HepG2 (cell line): Measurements from ENCODE around the gene HIPK2. TPM values are rescaled to one million over a fixed set of nuclear protein-coding genes. Genes with fewer than 3 reads are reported as not detected.
A peak's percentile ranks its signal among the peaks of the same experiment; 100 is the strongest.

Experiments used
- ATF1 ChIP-seq: IDR thresholded peaks from 2 replicates; pipeline ENCODE4 v1.6.1; 2016; ENCODE audit warnings: mild to moderate bottlenecking, control low read depth
- ATF7 ChIP-seq, 2 experiments: fragments of 450-650 bp in 1 of 2; sonication (generic) in 1 of 2; formaldehyde crosslinking in 1 of 2; IDR thresholded peaks; 2 replicates each; pipeline versions ENCODE4 v1.4.0 to v1.6.1; 2016 to 2020; ENCODE audit warnings: antibody characterized with exemption in 1 of 2, mild to moderate bottlenecking in 1 of 2, missing genetic modification reagents in 1 of 2
- CHD4 ChIP-seq: fragments of 200-600 bp; sonication (generic); IDR thresholded peaks from 2 replicates; pipeline ENCODE4 v1.7.0; 2017; ENCODE audit warnings: mild to moderate bottlenecking, low read length, borderline replicate concordance
- ETV5 ChIP-seq: IDR thresholded peaks from 2 replicates; pipeline ENCODE4 v1.6.1; 2018; ENCODE audit warnings: missing biosample characterization, missing genetic modification reagents, inconsistent platforms, borderline replicate concordance
- HMGA1 ChIP-seq: sonication (generic); formaldehyde crosslinking; conservative IDR thresholded peaks from 2 replicates; pipeline ENCODE4 v1.4.0; 2020; ENCODE audit warnings: missing genetic modification reagents
- IKZF5 ChIP-seq: IDR thresholded peaks from 2 replicates; pipeline ENCODE4 v1.6.1; 2018; ENCODE audit warnings: missing genetic modification reagents, mild to moderate bottlenecking, missing compliant biosample characterization
- MYNN ChIP-seq: sonication (generic); formaldehyde crosslinking; IDR thresholded peaks from 2 replicates; pipeline ENCODE4 v1.4.0; 2020; ENCODE audit warnings: mild to moderate bottlenecking, low read depth, missing genetic modification reagents
- ONECUT2 ChIP-seq: sonication (generic); formaldehyde crosslinking; IDR thresholded peaks from 2 replicates; pipeline ENCODE4 v1.4.0; 2020; ENCODE audit warnings: missing genetic modification reagents
- PAWR ChIP-seq: sonication (generic); formaldehyde crosslinking; IDR thresholded peaks from 2 replicates; pipeline ENCODE4 v1.4.0; 2020; ENCODE audit warnings: missing genetic modification reagents, mild to moderate bottlenecking, borderline replicate concordance
- REL ChIP-seq: sonication (generic); formaldehyde crosslinking; conservative IDR thresholded peaks from 2 replicates; pipeline ENCODE4 v1.8.0; 2022; ENCODE audit warnings: mild to moderate bottlenecking, missing genetic modification reagents, moderate library complexity
- RXRA ChIP-seq: sonication (generic); formaldehyde crosslinking; IDR thresholded peaks from 2 replicates; pipeline ENCODE4 v1.5.1; 2020; ENCODE audit warnings: missing genetic modification reagents
- SMARCE1 ChIP-seq: fragments of 450-650 bp; IDR thresholded peaks from 2 replicates; pipeline ENCODE4 v1.6.1; 2017; ENCODE audit warnings: borderline replicate concordance
- SOX13 ChIP-seq, 3 experiments: fragments of 450-650 bp in 1 of 3; sonication (generic) in 1 of 3; formaldehyde crosslinking in 1 of 3; IDR thresholded peaks in 2 of 3; conservative IDR thresholded peaks in 1 of 3; 2 replicates each; pipeline versions ENCODE4 v1.5.0 to v1.6.1; 2016 to 2020; ENCODE audit warnings: antibody characterized with exemption in 1 of 3, mild to moderate bottlenecking in 1 of 3, missing compliant biosample characterization in 1 of 3, missing genetic modification reagents in 1 of 3, moderate library complexity in 1 of 3
- TBP ChIP-seq: sonication (generic); formaldehyde crosslinking; IDR thresholded peaks from 2 replicates; pipeline ENCODE4 v1.5.0; 2020; ENCODE audit warnings: missing genetic modification reagents
- ZNF20 ChIP-seq: sonication (generic); formaldehyde crosslinking; IDR thresholded peaks from 2 replicates; pipeline ENCODE4 v1.4.0; 2020; ENCODE audit warnings: mild to moderate bottlenecking, moderate library complexity, missing genetic modification reagents
- ZNF232 ChIP-seq: sonication (generic); formaldehyde crosslinking; IDR thresholded peaks from 2 replicates; pipeline ENCODE4 v1.4.0; 2020; ENCODE audit warnings: missing genetic modification reagents, borderline replicate concordance
- ZNF33B ChIP-seq: sonication (generic); formaldehyde crosslinking; IDR thresholded peaks from 2 replicates; pipeline ENCODE4 v1.5.1; 2020; ENCODE audit warnings: mild to moderate bottlenecking, missing genetic modification reagents
- ZNF558 ChIP-seq: sonication (generic); formaldehyde crosslinking; IDR thresholded peaks from 2 replicates; pipeline ENCODE4 v1.9.0; 2022; ENCODE audit warnings: mild to moderate bottlenecking, missing genetic modification reagents, borderline replicate concordance
- ZNF580 ChIP-seq: IDR thresholded peaks from 2 replicates; pipeline ENCODE4 v1.6.1; 2016; ENCODE audit warnings: low read depth, borderline replicate concordance
- ZNF710 ChIP-seq: sonication (generic); formaldehyde crosslinking; IDR thresholded peaks from 2 replicates; pipeline ENCODE4 v1.5.0; 2020; ENCODE audit warnings: mild to moderate bottlenecking, missing genetic modification reagents, borderline replicate concordance
- polyA plus RNA-seq, 8 experiments: library from polyadenylated mRNA; depleted of rRNA in 3 of 8; stranded (reverse) in 7 of 8; unstranded in 1 of 8; fragments of >200 nt; fragmentation: Illumina TruSeq in 4 of 8; extraction: Trizol in 4 of 8; gene quantifications; 2 replicates each; pipeline versions ENCODE4 v1.2.1 to v1.2.3, GENCODE V29; 2011 to 2016; ENCODE audit warnings: low read depth in 4 of 8, missing spikeins in 1 of 8, mixed read lengths in 1 of 8; ENCODE audit not compliant: insufficient read depth in 1 of 8
- total RNA-seq, 5 experiments: library from RNA; depleted of rRNA; stranded (reverse); fragments of >200 nt; fragmentation: Illumina TruSeq; extraction: Trizol; gene quantifications; 2 replicates each; pipeline ENCODE4 v1.2.3, GENCODE V29; 2016; ENCODE audit warnings: low read depth in 1 of 5
- TF ChIP-seq, protein P1 (sequence below): IDR thresholded peaks from 2 replicates; pipeline ENCODE4 v1.4.0; 2020; ENCODE audit warnings: mild to moderate bottlenecking, missing genetic modification reagents

The HIPK2 gene
- total and polyA plus RNA-seq, 2 of the 13 experiments (the other 11 are each of a cell fraction or from before 2014, with no cell fraction given) = 14.4 to 20.2 TPM

- TF ChIP-seq ZNF580 (CRISPR knock-in tag) = peak; percentile 74; the same call in 1 of the 2 replicates
- TF ChIP-seq IKZF5 (CRISPR knock-in tag) = peak; percentile 97
- TF ChIP-seq REL (CRISPR knock-in tag) = no peak
- TF ChIP-seq ZNF558 = no peak
- TF ChIP-seq ZNF20 (CRISPR knock-in tag) = no peak
- no peak for TF ChIP-seq HMGA1 (CRISPR knock-in tag)
- no peak for TF ChIP-seq TBP (CRISPR knock-in tag)
- TF ChIP-seq ZNF710 = peak; percentile 85; the same call in 1 of the 2 replicates
- no peak for TF ChIP-seq PAWR (CRISPR knock-in tag)
- no peak for TF ChIP-seq ONECUT2
- no peak for TF ChIP-seq ATF1 (CRISPR knock-in tag)
- no peak for TF ChIP-seq SMARCE1
- TF ChIP-seq ZNF232 (CRISPR knock-in tag) = peak; percentile 75; the same call in 1 of the 2 replicates
- peak; percentile 71 for TF ChIP-seq SOX13 (IDR thresholded peaks at IDR 0.05)
- TF ChIP-seq SOX13 (CRISPR knock-in tag; conservative IDR thresholded peaks at IDR 0.05 in 1 of 2, IDR thresholded peaks at IDR 0.05 in 1 of 2) = peak in 1 of 2 experiments; percentile 96; a peak in 2 of 4 replicates
- TF ChIP-seq, protein P1, sequence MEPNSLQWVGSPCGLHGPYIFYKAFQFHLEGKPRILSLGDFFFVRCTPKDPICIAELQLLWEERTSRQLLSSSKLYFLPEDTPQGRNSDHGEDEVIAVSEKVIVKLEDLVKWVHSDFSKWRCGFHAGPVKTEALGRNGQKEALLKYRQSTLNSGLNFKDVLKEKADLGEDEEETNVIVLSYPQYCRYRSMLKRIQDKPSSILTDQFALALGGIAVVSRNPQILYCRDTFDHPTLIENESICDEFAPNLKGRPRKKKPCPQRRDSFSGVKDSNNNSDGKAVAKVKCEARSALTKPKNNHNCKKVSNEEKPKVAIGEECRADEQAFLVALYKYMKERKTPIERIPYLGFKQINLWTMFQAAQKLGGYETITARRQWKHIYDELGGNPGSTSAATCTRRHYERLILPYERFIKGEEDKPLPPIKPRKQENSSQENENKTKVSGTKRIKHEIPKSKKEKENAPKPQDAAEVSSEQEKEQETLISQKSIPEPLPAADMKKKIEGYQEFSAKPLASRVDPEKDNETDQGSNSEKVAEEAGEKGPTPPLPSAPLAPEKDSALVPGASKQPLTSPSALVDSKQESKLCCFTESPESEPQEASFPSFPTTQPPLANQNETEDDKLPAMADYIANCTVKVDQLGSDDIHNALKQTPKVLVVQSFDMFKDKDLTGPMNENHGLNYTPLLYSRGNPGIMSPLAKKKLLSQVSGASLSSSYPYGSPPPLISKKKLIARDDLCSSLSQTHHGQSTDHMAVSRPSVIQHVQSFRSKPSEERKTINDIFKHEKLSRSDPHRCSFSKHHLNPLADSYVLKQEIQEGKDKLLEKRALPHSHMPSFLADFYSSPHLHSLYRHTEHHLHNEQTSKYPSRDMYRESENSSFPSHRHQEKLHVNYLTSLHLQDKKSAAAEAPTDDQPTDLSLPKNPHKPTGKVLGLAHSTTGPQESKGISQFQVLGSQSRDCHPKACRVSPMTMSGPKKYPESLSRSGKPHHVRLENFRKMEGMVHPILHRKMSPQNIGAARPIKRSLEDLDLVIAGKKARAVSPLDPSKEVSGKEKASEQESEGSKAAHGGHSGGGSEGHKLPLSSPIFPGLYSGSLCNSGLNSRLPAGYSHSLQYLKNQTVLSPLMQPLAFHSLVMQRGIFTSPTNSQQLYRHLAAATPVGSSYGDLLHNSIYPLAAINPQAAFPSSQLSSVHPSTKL (CRISPR knock-in tag) = peak; percentile 98
- TF ChIP-seq ATF7 (IDR thresholded peaks at IDR 0.05) = no peak
- TF ChIP-seq ATF7 (CRISPR knock-in tag; IDR thresholded peaks at IDR 0.05) = no peak; the same call in 1 of the 2 replicates
- peak; percentile 86; the same call in 1 of the 2 replicates for TF ChIP-seq ETV5 (CRISPR knock-in tag)
- no peak; the same call in 1 of the 2 replicates for TF ChIP-seq ZNF33B (CRISPR knock-in tag)
- TF ChIP-seq RXRA = peak; percentile 84; the same call in 1 of the 2 replicates
- no peak for TF ChIP-seq CHD4
- no peak for TF ChIP-seq MYNN (CRISPR knock-in tag)
These were observed 102.4 kb downstream of the HIPK2 start (continued) for GRCh38 chr7:139675127-139676125.
